ENCODE measurements around the gene ABHD14A.

The ABHD14A gene

DNA sequence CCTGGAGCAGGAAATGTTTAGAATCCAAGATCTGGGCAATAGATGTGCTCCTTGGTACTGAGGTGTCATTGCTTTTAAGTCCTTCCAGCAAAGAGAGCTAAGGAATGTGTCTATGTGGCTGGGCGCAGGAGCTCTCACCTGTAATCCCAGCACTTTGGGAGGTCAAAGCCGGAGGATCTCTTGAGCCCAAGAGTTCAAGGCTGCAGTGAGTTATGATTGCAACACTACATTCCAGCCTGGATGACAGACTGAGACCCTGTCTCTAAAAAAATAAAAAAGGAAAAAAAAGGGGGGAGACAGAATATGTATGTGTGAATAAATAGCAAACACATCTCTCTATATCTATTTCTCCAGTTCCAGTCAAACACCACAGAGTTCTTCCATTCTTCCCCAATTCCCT is 24.0 kb upstream of the ABHD14A start:
- H3K4me3 ChIP-seq (ENCODE audit: low read depth, low read length, poor library complexity, severe bottlenecking), result no peak overlapping the region
- H3K79me2 ChIP-seq (ENCODE audit: insufficient read depth, low read length), result no peaks in the 10 kb centered on the region
- TF ChIP-seq EZH2 (IDR thresholded peaks at IDR 0.05; ENCODE audit: borderline replicate concordance, low read length), result no peak
- TF ChIP-seq, protein P1, sequence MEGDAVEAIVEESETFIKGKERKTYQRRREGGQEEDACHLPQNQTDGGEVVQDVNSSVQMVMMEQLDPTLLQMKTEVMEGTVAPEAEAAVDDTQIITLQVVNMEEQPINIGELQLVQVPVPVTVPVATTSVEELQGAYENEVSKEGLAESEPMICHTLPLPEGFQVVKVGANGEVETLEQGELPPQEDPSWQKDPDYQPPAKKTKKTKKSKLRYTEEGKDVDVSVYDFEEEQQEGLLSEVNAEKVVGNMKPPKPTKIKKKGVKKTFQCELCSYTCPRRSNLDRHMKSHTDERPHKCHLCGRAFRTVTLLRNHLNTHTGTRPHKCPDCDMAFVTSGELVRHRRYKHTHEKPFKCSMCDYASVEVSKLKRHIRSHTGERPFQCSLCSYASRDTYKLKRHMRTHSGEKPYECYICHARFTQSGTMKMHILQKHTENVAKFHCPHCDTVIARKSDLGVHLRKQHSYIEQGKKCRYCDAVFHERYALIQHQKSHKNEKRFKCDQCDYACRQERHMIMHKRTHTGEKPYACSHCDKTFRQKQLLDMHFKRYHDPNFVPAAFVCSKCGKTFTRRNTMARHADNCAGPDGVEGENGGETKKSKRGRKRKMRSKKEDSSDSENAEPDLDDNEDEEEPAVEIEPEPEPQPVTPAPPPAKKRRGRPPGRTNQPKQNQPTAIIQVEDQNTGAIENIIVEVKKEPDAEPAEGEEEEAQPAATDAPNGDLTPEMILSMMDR (IDR thresholded peaks at IDR 0.05; ENCODE audit: low read length), result no peak
- H3K4me2 ChIP-seq (ENCODE audit: low read length), result no peak overlapping the region
- no peak overlapping the region for H2AFZ ChIP-seq (ENCODE audit: low read length)
- no peaks in the 10 kb centered on the region for H3K9me3 ChIP-seq (ENCODE audit: low read length)
- no peaks in the 10 kb centered on the region for H3K9me2 ChIP-seq (ENCODE audit: low read depth, low read length)
- no peaks in the 10 kb centered on the region for H3F3A ChIP-seq (ENCODE audit: insufficient read depth, low read length)
- 0 out of 2 replicates have a peak, but pooled peaks cover 3% of the 10 kb centered on the region for H3K27me3 ChIP-seq (ENCODE audit: insufficient read depth, low read length)
- H3K9ac ChIP-seq (ENCODE audit: low read length), result no peak overlapping the region
- no peak overlapping the region for H3K27ac ChIP-seq (ENCODE audit: low read depth, low read length, poor library complexity, severe bottlenecking)
- H3K36me3 ChIP-seq (ENCODE audit: insufficient read depth, low read length), result no peaks in the 10 kb centered on the region
- no peaks in the 10 kb centered on the region for H4K20me1 ChIP-seq (ENCODE audit: insufficient read depth, low read length)
- H3K4me1 ChIP-seq (ENCODE audit: insufficient read depth, low read length, severe bottlenecking), result no peaks in the 10 kb centered on the region

GRCh38 chr3:51953445-51953844 is 21.4 kb upstream of the ABHD14A start:
- no peaks in the 10 kb centered on the region for H3K9me2 ChIP-seq (ENCODE audit: low read depth, low read length)
- H3K4me3 ChIP-seq (ENCODE audit: low read depth, low read length, poor library complexity, severe bottlenecking), result no peak overlapping the region
- no peaks in the 10 kb centered on the region for H3K79me2 ChIP-seq (ENCODE audit: insufficient read depth, low read length)
- H3K36me3 ChIP-seq (ENCODE audit: insufficient read depth, low read length), result no peaks in the 10 kb centered on the region
- H3K4me1 ChIP-seq (ENCODE audit: insufficient read depth, low read length, severe bottlenecking), result peaks cover 9% of the 10 kb centered on the region
- no peak overlapping the region for H2AFZ ChIP-seq (ENCODE audit: low read length)
- no peaks in the 10 kb centered on the region for H4K20me1 ChIP-seq (ENCODE audit: insufficient read depth, low read length)
- no peak for TF ChIP-seq EZH2 (IDR thresholded peaks at IDR 0.05; ENCODE audit: borderline replicate concordance, low read length)
- TF ChIP-seq, protein P1 (IDR thresholded peaks at IDR 0.05; ENCODE audit: low read length), result no peak
- H3F3A ChIP-seq (ENCODE audit: insufficient read depth, low read length), result no peaks in the 10 kb centered on the region
- 0 out of 2 replicates have a peak, but pooled peaks cover 6% of the 10 kb centered on the region for H3K27me3 ChIP-seq (ENCODE audit: insufficient read depth, low read length)
- no peak overlapping the region for H3K4me2 ChIP-seq (ENCODE audit: low read length)
- no peak overlapping the region for H3K27ac ChIP-seq (ENCODE audit: low read depth, low read length, poor library complexity, severe bottlenecking)
- no peaks in the 10 kb centered on the region for H3K9me3 ChIP-seq (ENCODE audit: low read length)
- no peak overlapping the region for H3K9ac ChIP-seq (ENCODE audit: low read length)

DNA sequence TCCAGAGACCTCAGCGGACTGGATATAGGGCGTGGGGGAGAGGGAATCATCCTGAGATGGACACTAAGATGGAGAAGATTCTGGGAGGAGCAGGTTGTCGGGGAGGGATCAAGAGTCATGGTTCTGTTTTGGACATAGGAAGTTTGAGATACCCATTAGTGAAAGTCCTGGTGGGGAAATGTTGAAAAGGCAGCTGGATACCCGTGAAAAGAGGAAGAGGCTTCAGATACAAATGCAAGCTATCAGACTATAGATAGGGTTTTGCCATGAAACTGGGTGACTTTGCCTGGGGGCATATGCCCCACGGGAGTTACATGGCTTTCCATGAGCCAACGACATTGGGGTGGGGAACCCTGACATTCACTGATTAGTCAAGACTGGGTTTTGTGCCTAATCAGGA is 20.8 kb upstream of the ABHD14A start:
- Histone ChIP-seq H3K9ac (ENCODE audit: low read length) (no peak overlapping the region), H3K4me1 (ENCODE audit: insufficient read depth, low read length, severe bottlenecking) (peaks cover 9% of the 10 kb centered on the region), H3K4me3 (ENCODE audit: low read depth, low read length, poor library complexity, severe bottlenecking) (no peak overlapping the region), H3K9me2 (ENCODE audit: low read depth, low read length) (no peaks in the 10 kb centered on the region), H3F3A (ENCODE audit: insufficient read depth, low read length) (no peaks in the 10 kb centered on the region), H3K27ac (ENCODE audit: low read depth, low read length, poor library complexity, severe bottlenecking) (no peak overlapping the region), H3K79me2 (ENCODE audit: insufficient read depth, low read length) (no peaks in the 10 kb centered on the region), H2AFZ (ENCODE audit: low read length) (no peak overlapping the region), H3K4me2 (ENCODE audit: low read length) (no peak overlapping the region), H3K36me3 (ENCODE audit: insufficient read depth, low read length) (no peaks in the 10 kb centered on the region), H3K9me3 (ENCODE audit: low read length) (no peaks in the 10 kb centered on the region), H4K20me1 (ENCODE audit: insufficient read depth, low read length) (no peaks in the 10 kb centered on the region), H3K27me3 (ENCODE audit: insufficient read depth, low read length) (0 out of 2 replicates have a peak, but pooled peaks cover 6% of the 10 kb centered on the region)
- TF ChIP-seq EZH2 (IDR thresholded peaks at IDR 0.05; ENCODE audit: borderline replicate concordance, low read length), result no peak
- TF ChIP-seq, protein P1 (IDR thresholded peaks at IDR 0.05; ENCODE audit: low read length), result no peak
